Cardiac muscle cell (in vitro differentiated cells and primary cell): ENCODE results near the gene TMEM178A. TPM values are rescaled to one million over a fixed set of nuclear protein-coding genes. Genes with fewer than 3 reads are reported as not detected.
A peak's percentile ranks its signal among the peaks of the same experiment; 100 is the strongest.

ENCODE experiments used
- DNase-seq, 2 donors: peaks; one replicate each; pipeline versions ENCODE4 v3.0.0 to v3.0.0-alpha.2; 2010 to 2017; ENCODE audit warnings: low read depth in 1 of 2, low spot score in 1 of 2
- H3K27ac ChIP-seq: fragments of 200-600 bp; sonication (generic); 2 replicates; pipeline ENCODE4 v1.5.1; 2016
- H3K27me3 ChIP-seq: fragments of 200-600 bp; sonication (generic); 2 replicates; pipeline ENCODE4 v1.6.0; 2016; ENCODE audit warnings: control low read depth
- H3K36me3 ChIP-seq: fragments of 200-600 bp; sonication (generic); 2 replicates; pipeline ENCODE4 v1.5.1; 2016; ENCODE audit warnings: control low read depth
- H3K4me1 ChIP-seq: fragments of 200-600 bp; sonication (generic); 2 replicates; pipeline ENCODE4 v1.8.1; 2017; ENCODE audit warnings: low read depth, mild to moderate bottlenecking, mixed run types
- H3K4me3 ChIP-seq: fragments of 200-600 bp; sonication (generic); 2 replicates; pipeline ENCODE4 v1.5.1; 2016; ENCODE audit warnings: mild to moderate bottlenecking
- H3K9me3 ChIP-seq: fragments of 200-600 bp; sonication (generic); 2 replicates; pipeline ENCODE4 v1.5.1; 2017; ENCODE audit warnings: low read depth, mild to moderate bottlenecking, control low read depth
- polyA plus RNA-seq: library from polyadenylated mRNA; unstranded; fragments of >200 nt; fragmentation: Nextera tagmentation; extraction: Ambion mirVana; gene quantifications from 2 replicates; pipeline ENCODE4 v1.2.1, GENCODE V29; 2016
- total RNA-seq: library from RNA; depleted of rRNA; stranded (reverse); fragments of >200 nt; gene quantifications from 2 replicates; pipeline ENCODE4 v1.2.3, GENCODE V29; 2016
- TF ChIP-seq, protein P1 (sequence below): IDR thresholded peaks from 2 replicates; pipeline ENCODE4 v1.5.1; 2012; ENCODE audit warnings: low read depth, mild to moderate bottlenecking, low read length

TMEM178A gene
- total and polyA plus RNA-seq, 2 experiments from 2014 or later, result 13.4 to 22.5 TPM

GRCh38 chr2:39686456-39686855, 20.7 kb downstream of the TMEM178A start:
- no peak overlapping the region for H3K27ac ChIP-seq
- no peaks in the 10 kb centered on the region for H3K36me3 ChIP-seq
- H3K9me3 ChIP-seq, result no peaks in the 10 kb centered on the region
- TF ChIP-seq, protein P1, sequence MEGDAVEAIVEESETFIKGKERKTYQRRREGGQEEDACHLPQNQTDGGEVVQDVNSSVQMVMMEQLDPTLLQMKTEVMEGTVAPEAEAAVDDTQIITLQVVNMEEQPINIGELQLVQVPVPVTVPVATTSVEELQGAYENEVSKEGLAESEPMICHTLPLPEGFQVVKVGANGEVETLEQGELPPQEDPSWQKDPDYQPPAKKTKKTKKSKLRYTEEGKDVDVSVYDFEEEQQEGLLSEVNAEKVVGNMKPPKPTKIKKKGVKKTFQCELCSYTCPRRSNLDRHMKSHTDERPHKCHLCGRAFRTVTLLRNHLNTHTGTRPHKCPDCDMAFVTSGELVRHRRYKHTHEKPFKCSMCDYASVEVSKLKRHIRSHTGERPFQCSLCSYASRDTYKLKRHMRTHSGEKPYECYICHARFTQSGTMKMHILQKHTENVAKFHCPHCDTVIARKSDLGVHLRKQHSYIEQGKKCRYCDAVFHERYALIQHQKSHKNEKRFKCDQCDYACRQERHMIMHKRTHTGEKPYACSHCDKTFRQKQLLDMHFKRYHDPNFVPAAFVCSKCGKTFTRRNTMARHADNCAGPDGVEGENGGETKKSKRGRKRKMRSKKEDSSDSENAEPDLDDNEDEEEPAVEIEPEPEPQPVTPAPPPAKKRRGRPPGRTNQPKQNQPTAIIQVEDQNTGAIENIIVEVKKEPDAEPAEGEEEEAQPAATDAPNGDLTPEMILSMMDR, result no peak
- peak in 1 of 2 donors; percentile 34 for DNase-seq
- H3K4me3 ChIP-seq, result no peak overlapping the region
- no peaks in the 10 kb centered on the region for H3K27me3 ChIP-seq
- H3K4me1 ChIP-seq, result peaks cover 34% of the 10 kb centered on the region

DNA sequence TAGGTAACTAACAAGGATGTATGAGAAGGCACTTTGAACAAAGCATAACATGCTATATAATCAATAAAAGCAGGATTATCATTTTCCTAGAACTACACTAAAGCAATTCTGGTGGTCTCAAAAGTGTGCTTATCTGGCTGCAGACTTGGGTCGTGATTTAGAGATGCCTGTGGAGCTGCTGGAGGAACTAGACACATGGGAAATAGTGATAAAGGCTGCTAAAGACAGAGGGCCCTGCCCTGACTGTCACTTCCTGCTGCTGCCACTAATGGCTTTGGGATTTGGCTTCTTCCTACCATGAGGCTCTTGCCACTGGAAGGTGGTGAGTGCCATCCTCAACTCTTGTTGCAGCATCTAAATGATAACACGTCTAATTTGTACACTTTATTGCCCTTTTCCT, 22.5 kb downstream of the TMEM178A start:
- H3K4me3 ChIP-seq, result no peak overlapping the region
- H3K27me3 ChIP-seq, result no peaks in the 10 kb centered on the region
- H3K27ac ChIP-seq, result no peak overlapping the region
- TF ChIP-seq, protein P1, result no peak
- DNase-seq, result no peak
- peaks cover 17% of the 10 kb centered on the region for H3K4me1 ChIP-seq
- no peaks in the 10 kb centered on the region for H3K36me3 ChIP-seq
- H3K9me3 ChIP-seq, result no peaks in the 10 kb centered on the region

GRCh38 chr2:39689272-39689841, 23.6 kb downstream of the TMEM178A start:
- Histone ChIP-seq H3K4me1 (peaks cover 17% of the 10 kb centered on the region), H3K9me3 (no peaks in the 10 kb centered on the region), H3K27ac (no peak overlapping the region), H3K4me3 (no peak overlapping the region), H3K27me3 (no peaks in the 10 kb centered on the region), H3K36me3 (no peaks in the 10 kb centered on the region)
- DNase-seq, result no peak
- TF ChIP-seq, protein P1, result no peak

- H3K9me3 ChIP-seq, result no peaks in the 10 kb centered on the region
Observed at GRCh38 chr2:39689876-39690275, 24.2 kb downstream of the TMEM178A start.

DNA sequence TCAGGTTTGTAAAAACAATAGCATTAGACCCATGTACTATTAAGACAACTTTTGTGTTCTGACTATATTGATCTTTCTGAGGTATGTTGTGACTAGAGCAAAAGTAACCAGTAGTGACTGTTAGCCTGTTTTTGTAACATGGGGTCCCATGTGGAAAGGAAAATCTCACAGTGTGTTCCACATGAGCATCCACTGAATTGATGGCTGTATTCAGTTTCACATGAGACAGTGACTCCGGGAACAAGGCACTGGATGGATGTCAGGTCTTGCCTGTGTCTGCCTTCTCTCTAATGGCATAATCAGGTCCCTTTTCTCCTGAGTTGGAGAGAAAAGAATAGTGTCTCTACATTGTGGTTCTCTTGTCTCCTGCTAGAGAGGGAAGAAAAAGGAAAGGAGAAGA, 27.5 kb downstream of the TMEM178A start:
- no peak overlapping the region for H3K27ac ChIP-seq
- peaks cover 16% of the 10 kb centered on the region for H3K4me1 ChIP-seq
- no peaks in the 10 kb centered on the region for H3K36me3 ChIP-seq
- H3K4me3 ChIP-seq, result no peak overlapping the region
- TF ChIP-seq, protein P1, result no peak
- no peak for DNase-seq
- H3K27me3 ChIP-seq, result no peaks in the 10 kb centered on the region
- no peaks in the 10 kb centered on the region for H3K9me3 ChIP-seq

More at GRCh38 chr2:39689876-39690275, 24.2 kb downstream of the TMEM178A start:
- no peaks in the 10 kb centered on the region for H3K36me3 ChIP-seq
- no peak overlapping the region for H3K27ac ChIP-seq
- H3K27me3 ChIP-seq, result no peaks in the 10 kb centered on the region
- H3K4me3 ChIP-seq, result no peak overlapping the region
- no peak for DNase-seq
- H3K4me1 ChIP-seq, result peaks cover 21% of the 10 kb centered on the region
- TF ChIP-seq, protein P1, result no peak
